Fibroblast of peridontal ligament (primary cell): ENCODE results near the gene CCR2.

Experiments used
- DNase-seq: peaks from one replicate; pipeline ENCODE4 v3.0.0-alpha.2; 2010; ENCODE audit errors: extremely low read depth

CCR2 gene

GRCh38 chr3:46354478-46354877, 567 bp downstream of the CCR2 start:
- DNase-seq = no peak

GRCh38 chr3:46354984-46355383, 1.1 kb downstream of the CCR2 start:
- no peak for DNase-seq

- DNase-seq = no peak
Measured at GRCh38 chr3:46356276-46356675, 2.4 kb downstream of the CCR2 start.

- DNase-seq = no peak
Measured at GRCh38 chr3:46356909-46357308, 3.0 kb downstream of the CCR2 start.

GRCh38 chr3:46358466-46358865, 4.6 kb downstream of the CCR2 start:
- DNase-seq = no peak

GRCh38 chr3:46359733-46360493, 6.0 kb downstream of the CCR2 start:
- DNase-seq = peak; percentile 35

GRCh38 chr3:46360907-46361306, 7.0 kb downstream of the CCR2 start:
- DNase-seq = no peak

- no peak for DNase-seq
Measured at GRCh38 chr3:46361408-46362283, 7.7 kb downstream of the CCR2 start.

GRCh38 chr3:46365041-46365440, 11.1 kb downstream of the CCR2 start:
- DNase-seq = no peak

- DNase-seq = no peak
Measured at GRCh38 chr3:46365737-46366524, 12.0 kb downstream of the CCR2 start.

GRCh38 chr3:46367811-46368210, 13.9 kb downstream of the CCR2 start:
- DNase-seq = no peak

- no peak for DNase-seq
Measured at GRCh38 chr3:46368569-46368968, 14.7 kb downstream of the CCR2 start.

- no peak for DNase-seq
Measured at GRCh38 chr3:46369151-46369550, 15.2 kb downstream of the CCR2 start.

GRCh38 chr3:46369675-46370132, 15.8 kb downstream of the CCR2 start:
- no peak for DNase-seq

- DNase-seq = no peak
Measured at GRCh38 chr3:46370839-46371518, 17.1 kb downstream of the CCR2 start, which contains the start of gene CCR5. TSS of gene CCR5 (plus strand) at chr3:46370946. CDS start at chr3:46372903, 1,957 bp downstream.

- DNase-seq = no peak
Measured at GRCh38 chr3:46371519-46372340, 17.8 kb downstream of the CCR2 start.

GRCh38 chr3:46372492-46373359, 18.8 kb downstream of the CCR2 start:
- DNase-seq = peak; percentile 67

- DNase-seq = no peak
Measured at GRCh38 chr3:46374755-46375154, 20.8 kb downstream of the CCR2 start.

GRCh38 chr3:46375218-46375617, 21.3 kb downstream of the CCR2 start:
- no peak for DNase-seq

- no peak for DNase-seq
Measured at GRCh38 chr3:46375814-46376213, 21.9 kb downstream of the CCR2 start.
